HG03521 (cell line): ENCODE measurements around the gene CD44.

Experiments used
- ATAC-seq: cut with Tn5 transposase; IDR thresholded peaks from one replicate; pipeline ENCODE4 v1.9.1; 2021; ENCODE audit warnings: mild to moderate bottlenecking, moderate library complexity; ENCODE audit not compliant: unreplicated experiment

Gene CD44

GRCh38 chr11:35136311-35136710, 2.7 kb upstream of the CD44 start:
- no peak for ATAC-seq

- ATAC-seq, result no peak
Observed at GRCh38 chr11:35138058-35138457, 913 bp upstream of the CD44 start.

DNA sequence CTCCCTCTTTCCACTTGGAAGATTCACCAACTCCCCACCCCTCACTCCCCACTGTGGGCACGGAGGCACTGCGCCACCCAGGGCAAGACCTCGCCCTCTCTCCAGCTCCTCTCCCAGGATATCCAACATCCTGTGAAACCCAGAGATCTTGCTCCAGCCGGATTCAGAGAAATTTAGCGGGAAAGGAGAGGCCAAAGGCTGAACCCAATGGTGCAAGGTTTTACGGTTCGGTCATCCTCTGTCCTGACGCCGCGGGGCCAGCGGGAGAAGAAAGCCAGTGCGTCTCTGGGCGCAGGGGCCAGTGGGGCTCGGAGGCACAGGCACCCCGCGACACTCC, 397 bp upstream of the CD44 start:
- ATAC-seq, result no peak

- no peak for ATAC-seq
Observed at GRCh38 chr11:35139722-35140282, 831 bp downstream of the CD44 start.

- ATAC-seq, result no peak
Observed at GRCh38 chr11:35141071-35141470, 2.1 kb downstream of the CD44 start.

GRCh38 chr11:35141571-35141971, 2.6 kb downstream of the CD44 start:
- no peak for ATAC-seq

- no peak for ATAC-seq
Observed at GRCh38 chr11:35142481-35143075, 3.6 kb downstream of the CD44 start.

GRCh38 chr11:35143297-35144135, 4.5 kb downstream of the CD44 start:
- no peak for ATAC-seq

GRCh38 chr11:35144136-35144741, 5.3 kb downstream of the CD44 start:
- peak; percentile 39 for ATAC-seq

- no peak for ATAC-seq
Observed at GRCh38 chr11:35144806-35145205, 5.8 kb downstream of the CD44 start.

- peak; percentile 67 for ATAC-seq
Observed at GRCh38 chr11:35145271-35145670, 6.3 kb downstream of the CD44 start.

- no peak for ATAC-seq
Observed at GRCh38 chr11:35146074-35146521, 7.1 kb downstream of the CD44 start.

GRCh38 chr11:35146711-35147110, 7.7 kb downstream of the CD44 start:
- ATAC-seq, result no peak

DNA sequence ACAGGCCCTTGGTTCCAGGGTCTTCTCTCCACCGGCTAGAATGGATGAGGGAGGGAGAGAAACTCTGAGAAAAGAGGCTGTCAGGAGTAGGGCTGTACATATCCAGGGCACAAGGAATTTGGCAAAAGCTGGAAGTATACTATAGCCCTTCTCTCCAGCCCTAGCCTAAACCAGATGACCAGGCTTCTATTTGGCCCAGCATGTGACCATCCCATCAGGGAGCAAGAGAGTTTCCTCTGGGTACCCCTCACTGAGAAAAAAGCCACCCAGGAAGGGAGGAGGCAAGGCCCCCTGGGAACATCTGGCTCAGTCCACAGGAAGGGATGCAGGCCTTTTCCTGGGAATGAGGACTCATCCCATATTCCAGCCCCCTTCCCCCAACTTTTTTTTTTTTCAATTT, 8.3 kb downstream of the CD44 start:
- no peak for ATAC-seq

DNA sequence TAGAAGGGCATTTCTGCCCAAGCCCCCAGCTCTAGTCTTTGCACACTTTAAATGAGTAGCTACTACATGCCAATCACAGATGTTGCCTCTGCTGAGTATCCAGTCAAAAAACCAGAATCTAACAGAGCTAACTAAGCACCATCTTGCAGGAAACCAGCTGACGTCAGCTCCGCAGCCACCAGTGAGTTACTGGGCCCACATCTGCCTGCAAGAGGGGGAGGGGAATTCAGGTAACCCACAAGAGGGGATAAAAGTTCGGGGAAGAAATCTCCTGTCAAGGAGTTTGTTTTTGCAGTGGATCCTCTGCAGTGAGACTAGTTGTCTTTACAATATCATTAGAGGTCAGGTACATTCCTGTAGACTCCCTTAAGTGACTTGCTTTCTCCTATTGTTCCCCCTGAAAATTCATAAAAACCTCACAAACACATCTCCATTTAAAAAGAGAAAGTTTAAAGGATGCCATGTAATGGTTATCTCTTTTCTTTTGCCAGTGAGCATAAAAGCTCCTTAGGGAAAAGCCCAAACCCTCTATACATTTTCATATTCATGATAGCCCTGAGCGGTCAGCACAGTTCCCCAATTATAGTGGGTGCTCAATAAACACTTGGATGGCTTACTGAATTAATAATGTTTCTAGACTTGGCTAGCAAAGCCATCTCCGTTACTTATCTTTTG, 9.3 kb downstream of the CD44 start:
- no peak for ATAC-seq

- no peak for ATAC-seq
Observed at GRCh38 chr11:35150454-35150853, 11.5 kb downstream of the CD44 start.

DNA sequence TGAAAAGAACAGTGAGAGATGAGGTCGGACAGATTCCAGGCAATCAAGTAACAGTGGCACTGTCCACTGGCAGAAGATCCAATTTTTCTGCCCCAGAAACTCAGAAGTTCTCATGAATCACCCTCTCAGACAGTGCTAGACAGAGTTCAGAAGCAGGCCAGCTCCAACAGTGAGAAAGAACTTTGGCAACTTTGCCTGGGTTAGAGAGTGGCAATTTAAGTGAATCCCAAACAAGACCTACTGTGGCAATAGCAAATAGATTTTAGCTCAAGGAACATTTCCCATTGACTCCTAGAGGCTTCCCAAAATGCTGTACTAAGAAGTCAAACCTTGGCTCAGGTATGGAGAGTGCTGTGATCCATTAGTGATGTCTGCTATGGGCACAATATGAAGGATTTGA, 12.3 kb downstream of the CD44 start:
- no peak for ATAC-seq

DNA sequence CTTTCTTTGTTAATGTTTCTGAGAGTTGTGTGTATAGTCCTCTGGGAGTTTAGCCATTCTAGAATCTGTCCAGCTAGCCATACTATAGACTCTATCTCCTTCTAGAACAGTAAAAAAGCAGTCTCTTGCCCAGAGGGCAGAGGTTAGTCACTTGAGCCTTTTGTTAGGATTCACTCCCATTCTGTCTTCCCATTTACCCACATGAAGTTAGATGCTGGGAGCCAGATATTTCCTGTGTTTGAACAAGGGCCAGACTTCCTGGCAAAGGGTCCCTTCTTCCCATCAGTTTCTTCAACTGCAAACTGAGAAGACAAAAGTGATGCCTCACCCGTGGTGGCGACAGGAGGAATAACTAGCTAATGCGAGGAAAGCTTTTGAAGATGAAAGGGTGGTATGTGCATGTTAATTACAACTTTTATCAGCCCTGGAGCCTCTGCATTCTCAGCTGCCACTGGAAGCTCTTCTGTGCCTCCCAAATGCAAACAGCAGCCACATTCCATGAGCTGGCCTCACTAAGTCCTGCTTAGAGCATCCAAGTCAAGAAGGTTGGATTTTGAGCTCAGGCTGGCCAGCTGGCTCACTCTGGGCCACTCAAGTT, 12.8 kb downstream of the CD44 start:
- ATAC-seq, result no peak

GRCh38 chr11:35152575-35152974, 13.6 kb downstream of the CD44 start:
- no peak for ATAC-seq

GRCh38 chr11:35153280-35153679, 14.3 kb downstream of the CD44 start:
- ATAC-seq, result no peak

- ATAC-seq, result no peak
Observed at GRCh38 chr11:35154952-35155351, 16.0 kb downstream of the CD44 start.
